GM12873 (cell line): Measurements from ENCODE around the gene SV2C.

ENCODE experiments used
- CTCF ChIP-seq: IDR thresholded peaks from 2 replicates; pipeline ENCODE4 v1.5.1; 2012; ENCODE audit warnings: low read depth, mild to moderate bottlenecking, moderate library complexity, low read length, control low read depth; ENCODE audit not compliant: insufficient read depth; ENCODE audit errors: missing control alignments

SV2C gene

GRCh38 chr5:76388791-76389512, 305.8 kb downstream of the SV2C start:
- no peak for TF ChIP-seq CTCF

- no peak for TF ChIP-seq CTCF
Measured at GRCh38 chr5:76389513-76390154, 306.5 kb downstream of the SV2C start.

GRCh38 chr5:76391014-76391413, 307.8 kb downstream of the SV2C start:
- TF ChIP-seq CTCF = no peak

- no peak for TF ChIP-seq CTCF
Measured at GRCh38 chr5:76393035-76393680, 310.0 kb downstream of the SV2C start.

GRCh38 chr5:76397200-76397599, 314.0 kb downstream of the SV2C start:
- TF ChIP-seq CTCF = no peak

GRCh38 chr5:76399268-76399667, 316.1 kb downstream of the SV2C start:
- no peak for TF ChIP-seq CTCF

GRCh38 chr5:76400466-76400865, 317.3 kb downstream of the SV2C start:
- TF ChIP-seq CTCF = no peak
